Prostate gland (tissue), 2 donors: Measurements from ENCODE around the gene ARPP21. TPM values are rescaled to one million over a fixed set of nuclear protein-coding genes. Genes with fewer than 3 reads are reported as not detected.

Source experiments
- DNase-seq: peaks from one replicate; pipeline ENCODE4 v3.0.0-alpha.2; 2019; ENCODE audit warnings: low spot score
- H3K27ac ChIP-seq, 2 donors: fragments of 200-600 bp; sonication (generic); 2 replicates each; pipeline ENCODE4 v1.5.1; 2017 to 2019
- H3K27me3 ChIP-seq: fragments of 200-600 bp; sonication (generic); replicated peaks from 2 replicates; pipeline ENCODE4 v1.5.1; 2019; ENCODE audit not compliant: insufficient read depth
- H3K36me3 ChIP-seq, 2 donors: fragments of 200-600 bp; sonication (generic); 1 replicate in 1 of 2; 2 replicates in 1 of 2; pipeline versions ENCODE4 v1.5.1 to v1.8.1; 2017 to 2019
- H3K4me1 ChIP-seq: fragments of 200-600 bp; sonication (generic); replicated peaks from 2 replicates; pipeline ENCODE4 v1.5.1; 2019
- H3K4me3 ChIP-seq, 2 donors: fragments of 200-600 bp; sonication (generic); 2 replicates each; pipeline ENCODE4 v1.5.1; 2017 to 2019
- H3K9me3 ChIP-seq: fragments of 200-600 bp; sonication (generic); 2 replicates; pipeline ENCODE4 v1.5.1; 2017
- POLR2A ChIP-seq: fragments of 450-650 bp; IDR thresholded peaks from one replicate; pipeline ENCODE4 v1.6.1; 2016; ENCODE audit warnings: antibody characterized with exemption, mild to moderate bottlenecking
- POLR2AphosphoS5 ChIP-seq: sonication (generic); formaldehyde crosslinking; IDR thresholded peaks from one replicate; pipeline ENCODE4 v1.6.1; 2017; ENCODE audit warnings: antibody characterized with exemption
- WGBS: methylation state at CpG from one replicate; pipeline ENCODE4 v1.1.5; 2018; 5-methylcytosine and 5-hydroxymethylcytosine counted together
- intact Hi-C: fragments of 100-400 bp; cut with DNase I; formaldehyde crosslinking; loops from one replicate; pipeline ENCODE4 v1.14.2; 2022
- total RNA-seq, 2 donors: library from RNA; depleted of rRNA; stranded (reverse); fragments of >200 nt; gene quantifications; one replicate each; pipeline ENCODE4 v1.1.0, GENCODE V29; 2016
- TF ChIP-seq, protein P1 (sequence below), 4 experiments: fragments of 200-600 bp in 2 of 4; fragments of 450-650 bp in 2 of 4; sonication (generic) in 2 of 4; IDR thresholded peaks; 1 replicate in 3 of 4; 2 replicates in 1 of 4; pipeline ENCODE4 v1.5.1; 2016 to 2019; ENCODE audit warnings: antibody characterized with exemption in 4 of 4, mild to moderate bottlenecking in 2 of 4, moderate library complexity in 2 of 4

The ARPP21 gene
- total RNA-seq, 2 donors from 2014 or later, result 8.1 TPM; not detected in 1

DNA sequence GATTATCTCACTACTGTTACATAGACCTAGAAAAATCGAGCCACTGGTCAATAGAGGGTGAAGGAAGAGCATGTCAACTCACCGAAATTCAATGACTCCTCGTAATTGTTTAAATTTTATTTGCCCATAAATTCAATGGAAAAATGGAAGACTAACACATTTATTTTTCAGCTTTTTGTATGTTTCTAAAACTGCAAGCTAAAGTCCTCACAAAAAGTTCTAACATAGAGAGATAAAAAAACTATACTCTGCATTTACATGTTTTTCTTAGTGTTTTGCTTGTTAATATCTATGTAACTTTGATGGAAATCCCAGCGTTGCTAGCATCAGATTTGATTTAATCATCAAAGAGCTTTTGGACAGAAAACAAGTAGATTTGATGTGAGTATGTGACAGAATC is 6.8 kb downstream of the ARPP21 start:
- TF ChIP-seq POLR2A, result no peak
- TF ChIP-seq POLR2AphosphoS5, result no peak
- TF ChIP-seq, protein P1, sequence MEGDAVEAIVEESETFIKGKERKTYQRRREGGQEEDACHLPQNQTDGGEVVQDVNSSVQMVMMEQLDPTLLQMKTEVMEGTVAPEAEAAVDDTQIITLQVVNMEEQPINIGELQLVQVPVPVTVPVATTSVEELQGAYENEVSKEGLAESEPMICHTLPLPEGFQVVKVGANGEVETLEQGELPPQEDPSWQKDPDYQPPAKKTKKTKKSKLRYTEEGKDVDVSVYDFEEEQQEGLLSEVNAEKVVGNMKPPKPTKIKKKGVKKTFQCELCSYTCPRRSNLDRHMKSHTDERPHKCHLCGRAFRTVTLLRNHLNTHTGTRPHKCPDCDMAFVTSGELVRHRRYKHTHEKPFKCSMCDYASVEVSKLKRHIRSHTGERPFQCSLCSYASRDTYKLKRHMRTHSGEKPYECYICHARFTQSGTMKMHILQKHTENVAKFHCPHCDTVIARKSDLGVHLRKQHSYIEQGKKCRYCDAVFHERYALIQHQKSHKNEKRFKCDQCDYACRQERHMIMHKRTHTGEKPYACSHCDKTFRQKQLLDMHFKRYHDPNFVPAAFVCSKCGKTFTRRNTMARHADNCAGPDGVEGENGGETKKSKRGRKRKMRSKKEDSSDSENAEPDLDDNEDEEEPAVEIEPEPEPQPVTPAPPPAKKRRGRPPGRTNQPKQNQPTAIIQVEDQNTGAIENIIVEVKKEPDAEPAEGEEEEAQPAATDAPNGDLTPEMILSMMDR (IDR thresholded peaks at IDR 0.05), result no peak
- Histone ChIP-seq H3K36me3 (no peaks in the 10 kb centered on the region), H3K27me3 (no peaks in the 10 kb centered on the region), H3K27ac (no peak overlapping the region), H3K9me3 (no peaks in the 10 kb centered on the region), H3K4me3 (no peak overlapping the region), H3K4me1 (no peaks in the 10 kb centered on the region)
- WGBS, result 68% methylated on average over 4 of the region's 4 CpGs
- no peak for DNase-seq
- intact Hi-C loops, result no loop called here

DNA sequence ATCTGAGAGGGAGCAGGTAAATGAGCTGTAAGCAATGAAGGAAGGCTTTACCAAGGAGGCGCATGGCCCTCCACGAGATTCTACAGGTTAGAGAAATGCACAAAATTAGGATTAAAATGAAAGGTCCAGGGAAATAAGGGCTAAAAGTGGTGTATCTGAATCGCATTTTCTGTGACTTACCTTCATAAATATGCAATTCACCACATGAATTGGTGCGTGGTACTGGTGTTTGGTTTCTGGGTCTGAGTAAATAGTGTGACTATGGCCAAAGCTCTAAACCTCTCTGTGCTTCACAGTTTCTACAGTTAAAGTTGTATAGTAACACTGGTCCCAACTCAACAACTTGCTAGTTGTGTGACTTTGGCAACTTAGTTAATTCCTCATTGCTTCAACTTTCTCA is 8.1 kb downstream of the ARPP21 start:
- Histone ChIP-seq H3K27me3 (no peaks in the 10 kb centered on the region), H3K4me1 (no peaks in the 10 kb centered on the region), H3K9me3 (no peaks in the 10 kb centered on the region), H3K36me3 (no peaks in the 10 kb centered on the region), H3K4me3 (no peak overlapping the region), H3K27ac (no peak overlapping the region)
- 86% methylated on average over 4 of the region's 4 CpGs for WGBS
- intact Hi-C loops, result no loop called here
- no peak for DNase-seq
- TF ChIP-seq POLR2AphosphoS5, result no peak
- TF ChIP-seq, protein P1 (IDR thresholded peaks at IDR 0.05), result no peak
- no peak for TF ChIP-seq POLR2A

DNA sequence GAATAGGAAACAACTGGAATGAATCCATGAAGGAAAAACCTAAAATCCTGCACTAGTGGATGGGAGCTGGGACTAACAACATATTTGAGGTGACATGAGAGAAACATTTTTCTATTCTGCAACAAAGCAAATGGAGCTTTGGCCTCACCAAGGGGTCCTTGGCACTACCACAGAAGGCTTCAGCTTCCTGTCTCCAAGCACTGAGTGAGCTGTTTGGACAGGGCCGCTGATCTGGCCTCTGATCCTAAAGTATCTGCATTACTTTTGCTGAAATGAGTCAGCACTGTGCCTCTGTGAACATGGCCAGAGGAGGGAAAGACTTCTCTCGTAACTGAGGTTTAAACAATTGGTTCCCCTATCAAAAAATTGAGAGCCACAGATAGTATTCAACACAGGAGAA is 9.0 kb downstream of the ARPP21 start:
- TF ChIP-seq, protein P1 (IDR thresholded peaks at IDR 0.05), result no peak
- TF ChIP-seq POLR2A (no peak), POLR2AphosphoS5 (no peak)
- Histone ChIP-seq H3K27me3 (no peaks in the 10 kb centered on the region), H3K27ac (no peak overlapping the region), H3K4me3 (no peak overlapping the region), H3K9me3 (no peaks in the 10 kb centered on the region), H3K4me1 (no peaks in the 10 kb centered on the region), H3K36me3 (no peaks in the 10 kb centered on the region)
- 58% methylated on average over 2 of the region's 2 CpGs for WGBS
- intact Hi-C loops, result no loop called here
- no peak for DNase-seq

DNA sequence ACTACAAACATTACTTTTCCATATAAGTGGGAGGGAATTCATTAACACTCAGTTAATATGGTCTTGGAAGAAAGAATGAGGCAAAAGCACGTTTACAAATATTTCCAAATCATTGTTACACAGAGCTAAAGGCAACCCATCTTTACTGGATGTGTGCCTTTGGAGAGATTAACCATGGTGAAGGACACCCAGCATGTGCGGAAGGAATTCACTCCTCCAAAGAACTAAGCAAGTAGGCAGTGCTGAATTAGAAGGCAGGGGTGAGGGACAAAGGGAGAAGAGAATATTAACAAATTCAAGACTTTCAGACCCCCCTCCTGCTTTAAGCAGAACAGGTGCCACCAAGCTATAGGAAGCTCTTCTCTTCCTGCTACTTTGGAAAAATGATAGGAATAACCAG is 10.1 kb downstream of the ARPP21 start:
- Histone ChIP-seq H3K4me3 (no peak overlapping the region), H3K36me3 (no peaks in the 10 kb centered on the region), H3K4me1 (no peaks in the 10 kb centered on the region), H3K9me3 (no peaks in the 10 kb centered on the region), H3K27me3 (no peaks in the 10 kb centered on the region), H3K27ac (no peak overlapping the region)
- no peak for TF ChIP-seq POLR2AphosphoS5
- TF ChIP-seq, protein P1 (IDR thresholded peaks at IDR 0.05), result no peak
- no peak for TF ChIP-seq POLR2A
- WGBS, result 74% methylated on average over 2 of the region's 2 CpGs
- no peak for DNase-seq
- intact Hi-C loops, result no loop called here

DNA sequence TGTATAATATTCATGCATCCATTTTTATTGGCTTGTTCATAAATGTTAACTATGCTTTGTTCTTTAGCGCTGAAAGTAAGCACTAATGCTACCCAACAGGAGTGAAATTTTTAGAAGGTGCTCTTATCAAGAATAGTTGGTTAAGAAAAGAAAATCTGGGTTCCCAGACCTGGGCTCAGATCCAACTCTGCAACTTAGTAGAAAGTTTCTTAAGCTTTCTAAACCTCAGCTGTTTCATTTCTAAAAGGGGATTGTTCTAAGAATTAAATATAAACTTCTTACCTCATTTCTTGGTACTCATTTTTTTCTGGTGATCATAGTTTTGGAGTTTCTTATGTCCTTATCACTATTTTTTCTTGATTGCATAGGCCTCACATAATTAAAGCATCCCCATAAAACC is 12.1 kb downstream of the ARPP21 start:
- WGBS, result 76% methylated on average over 1 of the region's 1 CpG
- no peak overlapping the region for H3K27ac ChIP-seq
- H3K4me3 ChIP-seq, result no peak overlapping the region
- TF ChIP-seq POLR2A, result no peak
- no peak for TF ChIP-seq POLR2AphosphoS5
- TF ChIP-seq, protein P1 (IDR thresholded peaks at IDR 0.05), result no peak
- H3K27me3 ChIP-seq, result no peaks in the 10 kb centered on the region
- H3K9me3 ChIP-seq, result no peaks in the 10 kb centered on the region
- DNase-seq, result no peak
- intact Hi-C loops, result no loop called here
- no peaks in the 10 kb centered on the region for H3K36me3 ChIP-seq
- H3K4me1 ChIP-seq, result no peaks in the 10 kb centered on the region
